Tibial nerve (tissue), 3 donors: Measurements from ENCODE around the gene KCNQ1.

ENCODE experiments used
- CTCF ChIP-seq, 5 experiments: fragments of 200-600 bp in 3 of 5; fragments of 450-650 bp in 2 of 5; sonication (generic) in 3 of 5; IDR thresholded peaks; one replicate each; pipeline ENCODE4 v1.5.1; 2016 to 2019; ENCODE audit warnings: antibody characterized with exemption in 5 of 5, mild to moderate bottlenecking in 3 of 5, moderate library complexity in 2 of 5
- POLR2A ChIP-seq, 2 donors: fragments of 450-650 bp; IDR thresholded peaks; one replicate each; pipeline ENCODE4 v1.6.1; 2017; ENCODE audit warnings: antibody characterized with exemption in 2 of 2, mild to moderate bottlenecking in 2 of 2, moderate library complexity in 2 of 2

- TF ChIP-seq CTCF (IDR thresholded peaks at IDR 0.05) (no peak), POLR2A (IDR thresholded peaks at IDR 0.05) (no peak)
Observed at GRCh38 chr11:2747248-2748027, 302.6 kb downstream of the KCNQ1 start.
